GM15510 (cell line): ENCODE results near the gene OR11H12.
"Not testable (repeated sequence)": the region's sequence is repeated elsewhere in the genome, so short reads cannot be mapped to it uniquely, and the experiment has no call there.

ENCODE experiments used
- POLR2A ChIP-seq: IDR thresholded peaks from 3 replicates; pipeline ENCODE4 v1.6.1; 2011; ENCODE audit warnings: borderline replicate concordance; ENCODE audit not compliant: insufficient read length; ENCODE audit errors: extremely low read depth

The OR11H12 gene, protein sequence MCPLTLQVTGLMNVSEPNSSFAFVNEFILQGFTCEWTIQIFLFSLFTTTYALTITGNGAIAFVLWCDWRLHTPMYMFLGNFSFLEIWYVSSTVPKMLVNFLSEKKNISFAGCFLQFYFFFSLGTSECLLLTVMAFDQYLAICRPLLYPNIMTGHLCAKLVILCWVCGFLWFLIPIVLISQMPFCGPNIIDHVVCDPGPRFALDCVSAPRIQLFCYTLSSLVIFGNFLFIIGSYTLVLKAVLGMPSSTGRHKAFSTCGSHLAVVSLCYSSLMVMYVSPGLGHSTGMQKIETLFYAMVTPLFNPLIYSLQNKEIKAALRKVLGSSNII

DNA sequence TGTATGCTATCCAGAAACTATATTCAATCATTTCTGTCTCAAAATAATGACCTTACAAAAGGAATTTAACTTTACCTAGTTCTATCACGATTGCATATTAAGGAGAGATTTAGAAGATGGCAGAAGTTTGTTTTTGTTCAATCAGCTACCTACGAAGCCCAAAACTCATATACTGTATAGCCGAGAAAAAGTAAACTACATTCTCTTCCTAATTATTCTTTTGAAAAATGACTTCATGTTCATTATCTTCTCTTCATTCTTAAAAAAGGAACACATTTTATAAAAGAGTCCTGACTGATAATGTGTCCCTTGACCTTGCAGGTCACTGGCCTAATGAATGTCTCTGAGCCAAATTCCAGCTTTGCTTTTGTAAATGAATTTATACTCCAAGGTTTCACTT lies at the start of gene OR11H12:
OR11H12 (plus strand) TSS at position 301 of the 400 bp plus-strand sequence; CDS start at position 301, 0 bp downstream.
- not testable (repeated sequence) for TF ChIP-seq POLR2A
